Gastroesophageal sphincter (tissue), 3 donors: ENCODE results near the gene PTPRE.

ENCODE experiments used
- EP300 ChIP-seq: sonication (generic); formaldehyde crosslinking; IDR thresholded peaks from one replicate; pipeline ENCODE4 v1.6.1; 2017; ENCODE audit warnings: antibody characterized with exemption, mild to moderate bottlenecking
- POLR2A ChIP-seq, 2 donors: fragments of 450-650 bp; IDR thresholded peaks; one replicate each; pipeline ENCODE4 v1.6.1; 2017; ENCODE audit warnings: antibody characterized with exemption in 2 of 2, mild to moderate bottlenecking in 2 of 2, moderate library complexity in 1 of 2
- POLR2AphosphoS5 ChIP-seq: sonication (generic); formaldehyde crosslinking; IDR thresholded peaks from one replicate; pipeline ENCODE4 v1.6.1; 2017; ENCODE audit warnings: antibody characterized with exemption
- TF ChIP-seq, protein P1 (sequence below), 4 experiments: fragments of 200-600 bp in 2 of 4; fragments of 450-650 bp in 2 of 4; sonication (generic) in 1 of 4; IDR thresholded peaks; one replicate each; pipeline ENCODE4 v1.5.1; 2017 to 2019; ENCODE audit warnings: antibody characterized with exemption in 4 of 4, mild to moderate bottlenecking in 2 of 4, moderate library complexity in 2 of 4

DNA sequence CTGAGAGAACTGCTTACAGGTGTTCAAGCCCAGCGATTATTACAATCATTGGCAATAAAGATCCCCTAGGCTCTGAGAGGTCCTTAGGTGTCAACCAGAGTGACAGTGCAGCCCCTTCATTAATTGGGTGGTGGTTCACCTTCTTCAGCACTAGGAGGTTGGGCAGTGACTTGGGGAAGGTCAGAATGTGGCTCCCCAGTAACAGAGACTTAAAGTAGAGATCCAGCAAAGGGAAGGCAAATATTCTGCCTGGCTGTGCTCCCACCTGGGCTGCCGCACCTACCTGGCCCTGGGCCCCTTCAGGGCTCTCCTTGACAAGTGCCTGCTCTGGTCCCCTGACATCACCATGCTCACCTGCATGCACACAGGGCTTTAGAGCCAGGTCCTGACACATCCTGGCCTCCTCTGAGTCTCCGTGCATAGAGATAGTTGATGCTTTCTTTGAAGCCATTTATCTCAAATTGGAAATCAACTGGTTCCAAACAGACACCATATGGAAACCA, 16.0 kb upstream of the PTPRE start:
- TF ChIP-seq POLR2A (IDR thresholded peaks at IDR 0.05) (no peak), EP300 (no peak), POLR2AphosphoS5 (no peak)
- TF ChIP-seq, protein P1, sequence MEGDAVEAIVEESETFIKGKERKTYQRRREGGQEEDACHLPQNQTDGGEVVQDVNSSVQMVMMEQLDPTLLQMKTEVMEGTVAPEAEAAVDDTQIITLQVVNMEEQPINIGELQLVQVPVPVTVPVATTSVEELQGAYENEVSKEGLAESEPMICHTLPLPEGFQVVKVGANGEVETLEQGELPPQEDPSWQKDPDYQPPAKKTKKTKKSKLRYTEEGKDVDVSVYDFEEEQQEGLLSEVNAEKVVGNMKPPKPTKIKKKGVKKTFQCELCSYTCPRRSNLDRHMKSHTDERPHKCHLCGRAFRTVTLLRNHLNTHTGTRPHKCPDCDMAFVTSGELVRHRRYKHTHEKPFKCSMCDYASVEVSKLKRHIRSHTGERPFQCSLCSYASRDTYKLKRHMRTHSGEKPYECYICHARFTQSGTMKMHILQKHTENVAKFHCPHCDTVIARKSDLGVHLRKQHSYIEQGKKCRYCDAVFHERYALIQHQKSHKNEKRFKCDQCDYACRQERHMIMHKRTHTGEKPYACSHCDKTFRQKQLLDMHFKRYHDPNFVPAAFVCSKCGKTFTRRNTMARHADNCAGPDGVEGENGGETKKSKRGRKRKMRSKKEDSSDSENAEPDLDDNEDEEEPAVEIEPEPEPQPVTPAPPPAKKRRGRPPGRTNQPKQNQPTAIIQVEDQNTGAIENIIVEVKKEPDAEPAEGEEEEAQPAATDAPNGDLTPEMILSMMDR (IDR thresholded peaks at IDR 0.05): no peak
